ENCODE data around the gene OMG. TPM values are rescaled to one million over a fixed set of nuclear protein-coding genes. Genes with fewer than 3 reads are reported as not detected.

OMG gene
- total RNA-seq, 2 donors from 2014 or later, result not detected

DNA sequence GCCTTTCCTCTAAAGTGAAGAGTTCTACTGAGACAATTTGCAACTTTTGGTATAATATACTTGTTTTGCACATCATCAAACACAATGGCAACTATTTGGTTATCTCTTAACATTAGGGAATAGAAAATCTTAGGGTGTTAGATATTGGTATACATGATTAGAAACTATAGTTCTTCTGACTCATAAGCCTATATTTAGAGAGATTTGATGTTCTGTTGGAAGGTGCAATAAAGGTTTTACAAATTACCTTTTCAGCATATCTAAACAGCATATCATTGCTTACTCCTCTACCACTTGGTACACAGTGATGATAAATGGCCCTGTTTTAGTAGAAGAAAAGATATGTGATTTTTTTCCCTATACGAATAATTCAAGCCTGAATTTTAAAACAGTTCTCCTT, 10.6 kb upstream of the OMG start:
- no peak for ATAC-seq (ENCODE audit: insufficient number of reproducible peaks, low FRiP score, low read depth)
- Histone ChIP-seq H3K9me3 (no peaks in the 10 kb centered on the region), H3K36me3 (peaks cover 4% of the 10 kb centered on the region), H3K27me3 (replicated peaks; ENCODE audit: insufficient read depth) (no peaks in the 10 kb centered on the region), H3K4me3 (no peak overlapping the region), H3K27ac (no peak overlapping the region), H3K4me1 (ENCODE audit: control insufficient read depth in 1 of 2, low read depth in 2 of 2) (no peaks in the 10 kb centered on the region)
- TF ChIP-seq, protein P1, sequence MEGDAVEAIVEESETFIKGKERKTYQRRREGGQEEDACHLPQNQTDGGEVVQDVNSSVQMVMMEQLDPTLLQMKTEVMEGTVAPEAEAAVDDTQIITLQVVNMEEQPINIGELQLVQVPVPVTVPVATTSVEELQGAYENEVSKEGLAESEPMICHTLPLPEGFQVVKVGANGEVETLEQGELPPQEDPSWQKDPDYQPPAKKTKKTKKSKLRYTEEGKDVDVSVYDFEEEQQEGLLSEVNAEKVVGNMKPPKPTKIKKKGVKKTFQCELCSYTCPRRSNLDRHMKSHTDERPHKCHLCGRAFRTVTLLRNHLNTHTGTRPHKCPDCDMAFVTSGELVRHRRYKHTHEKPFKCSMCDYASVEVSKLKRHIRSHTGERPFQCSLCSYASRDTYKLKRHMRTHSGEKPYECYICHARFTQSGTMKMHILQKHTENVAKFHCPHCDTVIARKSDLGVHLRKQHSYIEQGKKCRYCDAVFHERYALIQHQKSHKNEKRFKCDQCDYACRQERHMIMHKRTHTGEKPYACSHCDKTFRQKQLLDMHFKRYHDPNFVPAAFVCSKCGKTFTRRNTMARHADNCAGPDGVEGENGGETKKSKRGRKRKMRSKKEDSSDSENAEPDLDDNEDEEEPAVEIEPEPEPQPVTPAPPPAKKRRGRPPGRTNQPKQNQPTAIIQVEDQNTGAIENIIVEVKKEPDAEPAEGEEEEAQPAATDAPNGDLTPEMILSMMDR (IDR thresholded peaks at IDR 0.05), result no peak
- no peak for DNase-seq (ENCODE audit: low spot score)

DNA sequence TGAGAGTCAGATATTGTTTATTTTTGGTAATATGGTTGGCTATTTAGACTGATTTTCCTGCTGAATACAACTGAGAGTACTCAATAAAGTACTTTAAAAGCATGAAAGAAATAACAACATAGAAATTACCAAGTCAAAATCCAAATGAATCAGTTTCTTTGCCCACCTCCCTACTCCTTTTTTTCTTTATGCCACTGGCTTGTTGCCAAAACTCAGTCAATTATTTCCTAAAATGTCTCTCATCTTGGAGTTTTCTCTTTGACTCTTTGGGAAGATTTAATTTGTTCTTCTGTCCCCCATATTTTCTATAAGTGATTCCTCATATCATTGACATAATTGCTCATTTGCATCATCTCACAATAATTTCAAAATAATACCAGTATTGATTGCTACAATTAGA, 2.6 kb upstream of the OMG start:
- TF ChIP-seq, protein P1 (IDR thresholded peaks at IDR 0.05), result no peak
- H3K9me3 ChIP-seq, result no peaks in the 10 kb centered on the region
- ATAC-seq (ENCODE audit: insufficient number of reproducible peaks, low FRiP score, low read depth), result no peak
- no peak overlapping the region for H3K4me3 ChIP-seq
- H3K27ac ChIP-seq, result no peak overlapping the region
- no peaks in the 10 kb centered on the region for H3K27me3 ChIP-seq (replicated peaks; ENCODE audit: insufficient read depth)
- H3K4me1 ChIP-seq (ENCODE audit: control insufficient read depth in 1 of 2, low read depth in 2 of 2), result no peaks in the 10 kb centered on the region
- DNase-seq (ENCODE audit: low spot score), result no peak
- peaks cover 2% of the 10 kb centered on the region for H3K36me3 ChIP-seq

DNA sequence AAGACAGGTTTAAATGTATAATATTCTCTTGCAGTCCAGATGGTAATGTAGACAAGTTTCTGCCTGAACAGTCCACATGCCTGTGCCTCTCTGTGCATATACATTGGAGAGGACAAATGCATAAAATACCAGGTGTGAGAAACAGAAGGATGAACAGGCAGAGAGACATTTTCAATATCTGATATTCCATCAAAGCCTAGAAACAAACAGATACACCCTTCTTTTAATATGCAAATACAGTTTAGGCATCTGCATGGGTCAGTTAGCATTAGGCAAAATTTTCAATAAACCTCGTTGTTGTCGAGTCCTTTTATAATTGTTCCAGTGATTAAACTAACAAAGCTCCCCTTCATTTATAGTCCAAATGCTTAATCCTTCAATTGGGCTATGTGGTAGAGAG, 897 bp downstream of the OMG start:
- H3K36me3 ChIP-seq, result no peaks in the 10 kb centered on the region
- H3K27ac ChIP-seq, result no peak overlapping the region
- H3K27me3 ChIP-seq (replicated peaks; ENCODE audit: insufficient read depth), result no peaks in the 10 kb centered on the region
- H3K4me3 ChIP-seq, result no peak overlapping the region
- H3K4me1 ChIP-seq (ENCODE audit: control insufficient read depth in 1 of 2, low read depth in 2 of 2), result no peaks in the 10 kb centered on the region
- DNase-seq (ENCODE audit: low spot score) (no peak), ATAC-seq (ENCODE audit: insufficient number of reproducible peaks, low FRiP score, low read depth) (no peak)
- no peaks in the 10 kb centered on the region for H3K9me3 ChIP-seq
- TF ChIP-seq, protein P1 (IDR thresholded peaks at IDR 0.05), result no peak

DNA sequence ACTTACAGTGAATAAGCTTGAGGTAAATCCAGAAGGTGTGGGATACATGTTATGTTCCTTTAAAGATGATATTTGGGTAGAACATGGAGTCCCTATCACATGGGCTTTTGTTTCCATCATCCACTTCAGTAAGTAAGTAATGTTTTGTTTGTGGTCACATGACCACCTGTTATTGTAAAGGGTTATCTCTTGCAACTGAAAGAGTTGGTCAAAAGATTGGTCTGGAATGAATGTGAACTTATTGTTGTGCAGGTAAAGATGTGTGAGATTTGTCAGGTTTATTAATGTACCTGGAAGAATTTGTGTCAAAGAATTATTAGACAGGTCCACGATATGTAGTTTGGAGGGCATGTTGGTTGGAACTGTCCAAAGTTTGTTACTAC, 1.6 kb downstream of the OMG start:
- Histone ChIP-seq H3K4me1 (ENCODE audit: control insufficient read depth in 1 of 2, low read depth in 2 of 2) (no peaks in the 10 kb centered on the region), H3K27ac (no peak overlapping the region), H3K27me3 (replicated peaks; ENCODE audit: insufficient read depth) (no peaks in the 10 kb centered on the region), H3K4me3 (no peak overlapping the region), H3K36me3 (no peaks in the 10 kb centered on the region), H3K9me3 (no peaks in the 10 kb centered on the region)
- DNase-seq (ENCODE audit: low spot score) (no peak), ATAC-seq (ENCODE audit: insufficient number of reproducible peaks, low FRiP score, low read depth) (no peak)
- TF ChIP-seq, protein P1 (IDR thresholded peaks at IDR 0.05), result no peak

DNA sequence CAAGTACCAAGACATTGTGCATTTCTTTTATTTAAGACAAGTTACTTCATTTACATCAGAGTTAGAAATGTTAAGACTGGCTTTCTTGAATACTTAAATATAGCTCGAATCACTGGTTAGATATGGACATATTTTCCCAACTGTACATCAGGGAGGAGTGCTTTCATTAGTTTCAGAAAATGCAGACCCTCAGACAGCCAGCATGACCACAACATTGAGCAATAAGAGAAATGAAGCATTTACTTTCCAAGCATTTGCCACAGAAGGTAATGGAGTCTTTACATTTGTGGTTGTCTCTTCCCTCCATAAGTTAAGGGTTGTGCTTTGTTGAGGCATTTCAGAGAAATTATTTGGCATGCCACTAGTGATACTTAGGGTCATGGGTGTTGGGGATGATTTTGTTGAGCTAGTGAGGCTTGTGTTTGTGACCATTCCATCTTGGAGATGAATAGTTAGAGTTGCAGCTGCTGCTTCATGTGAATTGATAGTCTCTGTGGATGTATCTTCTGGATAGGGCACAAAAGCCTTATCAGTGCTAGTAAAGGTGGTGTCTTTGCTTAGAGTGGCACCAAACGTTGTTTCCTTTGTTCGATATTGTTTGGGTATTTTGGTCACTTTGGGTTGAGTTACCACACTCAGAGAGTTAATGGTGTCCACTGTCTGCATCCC, 2.1 kb downstream of the OMG start:
- no peak for DNase-seq (ENCODE audit: low spot score)
- no peaks in the 10 kb centered on the region for H3K36me3 ChIP-seq
- H3K27ac ChIP-seq, result no peak overlapping the region
- H3K9me3 ChIP-seq, result no peaks in the 10 kb centered on the region
- no peaks in the 10 kb centered on the region for H3K27me3 ChIP-seq (replicated peaks; ENCODE audit: insufficient read depth)
- TF ChIP-seq, protein P1 (IDR thresholded peaks at IDR 0.05), result no peak
- no peak for ATAC-seq (ENCODE audit: insufficient number of reproducible peaks, low FRiP score, low read depth)
- no peaks in the 10 kb centered on the region for H3K4me1 ChIP-seq (ENCODE audit: control insufficient read depth in 1 of 2, low read depth in 2 of 2)
- H3K4me3 ChIP-seq, result no peak overlapping the region
